Muscle layer of colon (tissue), 2 donors: ENCODE results near the gene PDE4B.

Experiments used
- H3K27ac ChIP-seq: one replicate; pipeline ENCODE4 v1.7.0; 2013; ENCODE audit warnings: low read depth, mild to moderate bottlenecking, low read length, moderate library complexity
- H3K27me3 ChIP-seq, 2 donors: one replicate each; pipeline ENCODE4 v1.7.0; 2013; ENCODE audit warnings: low read length in 2 of 2, mild to moderate bottlenecking in 2 of 2; ENCODE audit not compliant: insufficient read depth in 2 of 2, control insufficient read depth in 1 of 2
- H3K36me3 ChIP-seq: one replicate; pipeline ENCODE4 v1.7.0; 2013; ENCODE audit warnings: mild to moderate bottlenecking, low read length; ENCODE audit not compliant: insufficient read depth
- H3K4me1 ChIP-seq: one replicate; pipeline ENCODE4 v1.7.0; 2013; ENCODE audit warnings: mild to moderate bottlenecking, low read length; ENCODE audit not compliant: insufficient read depth
- H3K4me3 ChIP-seq, 2 donors: one replicate each; pipeline ENCODE4 v1.7.0; 2013; ENCODE audit warnings: low read length in 2 of 2, low read depth in 1 of 2, mild to moderate bottlenecking in 1 of 2, moderate library complexity in 1 of 2
- H3K9ac ChIP-seq: one replicate; pipeline ENCODE4 v1.7.0; 2013; ENCODE audit warnings: low read length
- H3K9me3 ChIP-seq: one replicate; pipeline ENCODE4 v1.7.0; 2013; ENCODE audit warnings: mild to moderate bottlenecking, low read length
- donor health status: abdominal sarcoma.
- donor health status: Adenocarcinoma of cecum.

The PDE4B gene

GRCh38 chr1:66335859-66336640 lies 543.4 kb downstream of the PDE4B start:
- no peak overlapping the region for H3K27ac ChIP-seq
- no peak overlapping the region for H3K9ac ChIP-seq

GRCh38 chr1:66336641-66336990 lies 543.9 kb downstream of the PDE4B start:
- no peak overlapping the region for H3K4me3 ChIP-seq
- no peaks in the 10 kb centered on the region for H3K9me3 ChIP-seq
- H3K27me3 ChIP-seq = no peaks in the 10 kb centered on the region
- H3K9ac ChIP-seq = no peak overlapping the region
- H3K36me3 ChIP-seq = no peaks in the 10 kb centered on the region
- no peak overlapping the region for H3K27ac ChIP-seq
- peaks cover 11% of the 10 kb centered on the region for H3K4me1 ChIP-seq

More at GRCh38 chr1:66335859-66336640, 543.4 kb downstream of the PDE4B start:
- Histone ChIP-seq H3K4me1 (peaks cover 15% of the 10 kb centered on the region), H3K36me3 (no peaks in the 10 kb centered on the region), H3K27me3 (no peaks in the 10 kb centered on the region), H3K4me3 (no peak overlapping the region), H3K9me3 (no peaks in the 10 kb centered on the region)

- Histone ChIP-seq H3K27ac (no peak overlapping the region), H3K4me3 (no peak overlapping the region), H3K9me3 (no peaks in the 10 kb centered on the region)
Observed at GRCh38 chr1:66337249-66337648, 544.6 kb downstream of the PDE4B start.

GRCh38 chr1:66339944-66340343 lies 547.2 kb downstream of the PDE4B start:
- no peaks in the 10 kb centered on the region for H3K36me3 ChIP-seq
- no peaks in the 10 kb centered on the region for H3K27me3 ChIP-seq
- no peak overlapping the region for H3K27ac ChIP-seq
- H3K4me3 ChIP-seq = no peak overlapping the region
- H3K9ac ChIP-seq = no peak overlapping the region
- no peaks in the 10 kb centered on the region for H3K9me3 ChIP-seq
- no peaks in the 10 kb centered on the region for H3K4me1 ChIP-seq

More at GRCh38 chr1:66337249-66337648, 544.6 kb downstream of the PDE4B start:
- Histone ChIP-seq H3K36me3 (no peaks in the 10 kb centered on the region), H3K4me1 (peaks cover 9% of the 10 kb centered on the region), H3K27me3 (no peaks in the 10 kb centered on the region), H3K9ac (no peak overlapping the region)

- H3K9me3 ChIP-seq = no peaks in the 10 kb centered on the region
- H3K9ac ChIP-seq = no peak overlapping the region
- no peaks in the 10 kb centered on the region for H3K36me3 ChIP-seq
- H3K27ac ChIP-seq = no peak overlapping the region
- H3K27me3 ChIP-seq = no peaks in the 10 kb centered on the region
- no peak overlapping the region for H3K4me3 ChIP-seq
- H3K4me1 ChIP-seq = no peaks in the 10 kb centered on the region
Observed at GRCh38 chr1:66341446-66342089, 548.9 kb downstream of the PDE4B start.

GRCh38 chr1:66342707-66343106 lies 550.0 kb downstream of the PDE4B start:
- H3K27me3 ChIP-seq = no peaks in the 10 kb centered on the region
- no peak overlapping the region for H3K4me3 ChIP-seq
- no peaks in the 10 kb centered on the region for H3K36me3 ChIP-seq
- no peak overlapping the region for H3K9ac ChIP-seq
- no peaks in the 10 kb centered on the region for H3K4me1 ChIP-seq
- H3K27ac ChIP-seq = no peak overlapping the region
- no peaks in the 10 kb centered on the region for H3K9me3 ChIP-seq

GRCh38 chr1:66343569-66344325 lies 551.1 kb downstream of the PDE4B start:
- Histone ChIP-seq H3K27ac (no peak overlapping the region), H3K36me3 (no peaks in the 10 kb centered on the region), H3K4me1 (no peaks in the 10 kb centered on the region), H3K4me3 (no peak overlapping the region), H3K9me3 (no peaks in the 10 kb centered on the region), H3K27me3 (no peaks in the 10 kb centered on the region), H3K9ac (no peak overlapping the region)

GRCh38 chr1:66346057-66346795 lies 553.5 kb downstream of the PDE4B start:
- no peak overlapping the region for H3K27ac ChIP-seq

GRCh38 chr1:66346873-66347272 lies 554.2 kb downstream of the PDE4B start:
- Histone ChIP-seq H3K36me3 (no peaks in the 10 kb centered on the region), H3K9ac (no peak overlapping the region), H3K27ac (no peak overlapping the region), H3K27me3 (no peaks in the 10 kb centered on the region), H3K9me3 (no peaks in the 10 kb centered on the region), H3K4me1 (peaks cover 17% of the 10 kb centered on the region), H3K4me3 (no peak overlapping the region)

More at GRCh38 chr1:66346057-66346795, 553.5 kb downstream of the PDE4B start:
- no peak overlapping the region for H3K9ac ChIP-seq
- H3K27me3 ChIP-seq = no peaks in the 10 kb centered on the region
- H3K36me3 ChIP-seq = no peaks in the 10 kb centered on the region
- H3K4me1 ChIP-seq = peaks cover 17% of the 10 kb centered on the region
- no peak overlapping the region for H3K4me3 ChIP-seq
- H3K9me3 ChIP-seq = no peaks in the 10 kb centered on the region

- no peak overlapping the region for H3K4me3 ChIP-seq
- H3K27ac ChIP-seq = no peak overlapping the region
- H3K9ac ChIP-seq = no peak overlapping the region
- no peaks in the 10 kb centered on the region for H3K9me3 ChIP-seq
- peaks cover 25% of the 10 kb centered on the region for H3K4me1 ChIP-seq
- H3K36me3 ChIP-seq = no peaks in the 10 kb centered on the region
- H3K27me3 ChIP-seq = no peaks in the 10 kb centered on the region
Observed at GRCh38 chr1:66348776-66349175, 556.1 kb downstream of the PDE4B start.

GRCh38 chr1:66349242-66349641 lies 556.5 kb downstream of the PDE4B start:
- H3K27ac ChIP-seq = no peak overlapping the region
- no peak overlapping the region for H3K4me3 ChIP-seq
- H3K9ac ChIP-seq = no peak overlapping the region
- H3K4me1 ChIP-seq = peaks cover 29% of the 10 kb centered on the region
- no peaks in the 10 kb centered on the region for H3K9me3 ChIP-seq
- no peaks in the 10 kb centered on the region for H3K27me3 ChIP-seq
- no peaks in the 10 kb centered on the region for H3K36me3 ChIP-seq
